HCT116 (cell line): ENCODE results near the gene CD99. TPM values are rescaled to one million over a fixed set of nuclear protein-coding genes. Genes with fewer than 3 reads are reported as not detected.

ENCODE experiments used
- ATAC-seq: fragments of 200-7000 bp; cut with Tn5 transposase; 2 replicates; pipeline ENCODE4 v1.9.1; 2020; ENCODE audit warnings: mild to moderate bottlenecking, moderate library complexity
- BruUV-seq: library from RNA; stranded (reverse); fragments of 400-500 nt; replicated peaks from 2 replicates; lab custom pipeline; 2021; lab: Mats Ljungman, UMichigan
- CTCF ChIA-PET: fragments of 300-600 bp; sonication (Branson Sonifier 250); formaldehyde crosslinking; loops from one replicate; lab custom pipeline; 2021; ENCODE audit warnings: antibody characterized with exemption; lab: Charles Lee
- POLR2A ChIA-PET: fragments of 300-600, 350-600 bp; sonication (Branson Sonifier 250); formaldehyde crosslinking; loops from one replicate; lab custom pipeline; 2021; ENCODE audit warnings: antibody characterized with exemption; lab: Charles Lee
- RAD21 ChIA-PET, 2 experiments: fragments of 300-600 bp; sonication (Branson Sonifier 250); formaldehyde crosslinking; loops; one replicate each; lab custom pipeline; 2023; ENCODE audit warnings: low total read pairs in 2 of 2; ENCODE audit not compliant: uncharacterized antibody in 2 of 2, unreplicated experiment in 2 of 2, low non-redundant PET in 1 of 2; lab: Charles Lee
- DNase-seq: peaks from one replicate; pipeline ENCODE4 v3.0.0-alpha.2; 2010; ENCODE audit warnings: low read depth, low spot score
- H2AFZ ChIP-seq: fragments of 200-600 bp; shearing (Covaris generic), sonication (generic); 2 replicates; pipeline ENCODE4 v1.6.1; 2017; ENCODE audit warnings: low read depth, mixed run types, mixed read lengths, antibody characterized with exemption, low read length; ENCODE audit not compliant: poor library complexity, severe bottlenecking
- H3K27ac ChIP-seq: 2 replicates; pipeline ENCODE4 v1.5.1; 2012; ENCODE audit warnings: low read depth, low read length
- H3K27me3 ChIP-seq: fragments of 200-600 bp; sonication (generic); 2 replicates; pipeline ENCODE4 v1.6.1; 2016; ENCODE audit warnings: mixed run types, low read length, mixed read lengths; ENCODE audit not compliant: insufficient read depth
- H3K36me3 ChIP-seq, 2 experiments: fragments of 200-500 bp in 1 of 2; fragments of 200-600 bp in 1 of 2; sonication (Bioruptor generic) in 1 of 2; sonication (generic) in 1 of 2; 2 replicates each; pipeline versions ENCODE4 v1.5.1 to v1.6.1; 2014 to 2016; ENCODE audit warnings: low read length in 2 of 2, inconsistent platforms in 1 of 2, mixed read lengths in 1 of 2, mixed run types in 1 of 2; ENCODE audit not compliant: insufficient read depth in 2 of 2, control insufficient read depth in 1 of 2
- H3K4me1 ChIP-seq, 2 experiments: fragments of 200-600 bp in 1 of 2; sonication (generic) in 1 of 2; 2 replicates each; pipeline versions ENCODE4 v1.5.1 to v1.6.1; 2012 to 2017; ENCODE audit warnings: low read length in 2 of 2, inconsistent platforms in 1 of 2, mild to moderate bottlenecking in 1 of 2, mixed read lengths in 1 of 2, mixed run types in 1 of 2, moderate library complexity in 1 of 2; ENCODE audit not compliant: insufficient read depth in 2 of 2, control insufficient read depth in 1 of 2
- H3K4me2 ChIP-seq: fragments of 200-600 bp; sonication (generic); 2 replicates; pipeline ENCODE4 v1.6.1; 2017; ENCODE audit warnings: mixed run types, low read length, mixed read lengths
- H3K4me3 ChIP-seq, 2 experiments: fragments of 200-600 bp in 1 of 2; sonication (generic) in 1 of 2; replicated peaks in 1 of 2; 2 replicates each; pipeline ENCODE4 v1.5.1; 2011 to 2016; ENCODE audit warnings: low read length in 2 of 2, control low read depth in 1 of 2, low read depth in 1 of 2, mild to moderate bottlenecking in 1 of 2, mixed read lengths in 1 of 2, mixed run types in 1 of 2
- H3K79me2 ChIP-seq: fragments of 200-600 bp; sonication (generic); 2 replicates; pipeline ENCODE4 v1.6.1; 2017; ENCODE audit warnings: mild to moderate bottlenecking, mixed run types, low read length, moderate library complexity, mixed read lengths; ENCODE audit not compliant: insufficient read depth
- H3K9ac ChIP-seq: fragments of 200-600 bp; sonication (generic); 2 replicates; pipeline ENCODE4 v1.6.1; 2016; ENCODE audit warnings: low read length, mixed read lengths
- H3K9me2 ChIP-seq: fragments of 200-600 bp; sonication (generic), shearing (Covaris generic); 2 replicates; pipeline ENCODE4 v1.6.1; 2017; ENCODE audit warnings: mixed run types, mild to moderate bottlenecking, moderate library complexity; ENCODE audit not compliant: insufficient read depth
- H3K9me3 ChIP-seq, 2 experiments: fragments of 200-500 bp in 1 of 2; fragments of 200-600 bp in 1 of 2; sonication (Bioruptor generic) in 1 of 2; sonication (generic) in 1 of 2; 2 replicates each; pipeline ENCODE4 v1.6.1; 2014 to 2017; ENCODE audit warnings: low read length in 2 of 2, mixed read lengths in 2 of 2, inconsistent platforms in 1 of 2, low read depth in 1 of 2, mild to moderate bottlenecking in 1 of 2, mixed run types in 1 of 2, moderate library complexity in 1 of 2; ENCODE audit not compliant: control insufficient read depth in 1 of 2, insufficient read depth in 1 of 2
- H4K20me1 ChIP-seq: fragments of 200-600 bp; sonication (generic), shearing (Covaris generic); 2 replicates; pipeline ENCODE4 v1.6.1; 2017; ENCODE audit warnings: mixed run types, mild to moderate bottlenecking, moderate library complexity; ENCODE audit not compliant: insufficient read depth
- CBX3 ChIP-seq: IDR thresholded peaks from 2 replicates; pipeline ENCODE4 v1.6.1; 2012; ENCODE audit warnings: low read depth
- CTCF ChIP-seq, 3 experiments: fragments of 200-600 bp in 1 of 3; sonication (generic) in 1 of 3; IDR thresholded peaks in 2 of 3; conservative IDR thresholded peaks in 1 of 3; 2 replicates each; pipeline ENCODE4 v1.5.1; 2012 to 2017; ENCODE audit warnings: low read depth in 2 of 3, low read length in 2 of 3, antibody characterized with exemption in 1 of 3, borderline replicate concordance in 1 of 3, control low read depth in 1 of 3, mild to moderate bottlenecking in 1 of 3, mixed read lengths in 1 of 3, mixed run types in 1 of 3, moderate library complexity in 1 of 3; ENCODE audit not compliant: insufficient read depth in 1 of 3
- EGR1 ChIP-seq: IDR thresholded peaks from 2 replicates; pipeline ENCODE4 v1.6.1; 2012; ENCODE audit warnings: low read depth
- EZH2 ChIP-seq: fragments of 200-600 bp; sonication (generic); IDR thresholded peaks from 2 replicates; pipeline ENCODE4 v1.6.1; 2017; ENCODE audit warnings: antibody characterized with exemption, mixed run types
- EZH2phosphoT487 ChIP-seq: fragments of 200-600 bp; IDR thresholded peaks from 2 replicates; pipeline ENCODE4 v1.6.1; 2018; ENCODE audit warnings: antibody characterized with exemption, borderline replicate concordance
- MAX ChIP-seq: IDR thresholded peaks from 2 replicates; pipeline ENCODE4 v1.6.1; 2012
- POLR2A ChIP-seq: IDR thresholded peaks from 2 replicates; pipeline ENCODE4 v1.7.0; 2011; ENCODE audit warnings: borderline replicate concordance; ENCODE audit not compliant: insufficient read depth, insufficient read length; ENCODE audit errors: extremely low read depth
- SIN3A ChIP-seq: IDR thresholded peaks from 2 replicates; pipeline ENCODE4 v1.6.1; 2012; ENCODE audit warnings: low read depth
- SRF ChIP-seq: IDR thresholded peaks from 2 replicates; pipeline ENCODE4 v1.6.1; 2012; ENCODE audit warnings: low read depth
- TCF7L2 ChIP-seq: IDR thresholded peaks from 2 replicates; pipeline ENCODE4 v1.7.0; 2011; ENCODE audit warnings: borderline replicate concordance, inconsistent platforms; ENCODE audit not compliant: insufficient read depth, insufficient read length; ENCODE audit errors: extremely low read depth
- YY1 ChIP-seq: IDR thresholded peaks from 2 replicates; pipeline ENCODE4 v1.6.1; 2011; ENCODE audit warnings: low read length, low read depth, moderate library complexity, mild to moderate bottlenecking; ENCODE audit not compliant: insufficient replicate concordance; ENCODE audit errors: extremely low read depth
- ZFX ChIP-seq: fragments of 450-650 bp; IDR thresholded peaks from 2 replicates; pipeline ENCODE4 v1.6.1; 2017
- ZNF274 ChIP-seq: fragments of 200-500 bp; sonication (Bioruptor generic); IDR thresholded peaks from 2 replicates; pipeline ENCODE4 v1.6.1; 2014; ENCODE audit warnings: mild to moderate bottlenecking, low read depth, low read length, inconsistent platforms
- intact Hi-C: fragments of 100-400 bp; cut with micrococcal nuclease; formaldehyde crosslinking; loops from 2 replicates; pipeline ENCODE4 v1.10.0; 2022
- total RNA-seq: library from RNA; stranded (reverse); gene quantifications from one replicate; pipeline ENCODE4 v1.2.1, GENCODE V29; 2021; ENCODE audit not compliant: unreplicated experiment

The CD99 gene
- total RNA-seq, 1 experiment from 2014 or later: 59.6 TPM

- Histone ChIP-seq H3K4me2 (peak overlapping the region; percentile 89), H3K9me2 (no peaks in the 10 kb centered on the region), H3K4me1 (peaks cover 0 to 27% of the 10 kb centered on the region in 2 experiments; a peak in 2 of 4 replicates), H3K27ac (peak overlapping the region; percentile 53; the same call in 1 of the 2 replicates), H3K9me3 (no peaks in the 10 kb centered on the region), H3K4me3 (peak overlapping the region; percentile 72 to 75), H3K79me2 (peaks cover 39% of the 10 kb centered on the region), H4K20me1 (no peaks in the 10 kb centered on the region), H3K36me3 (no peaks in the 10 kb centered on the region), H3K27me3 (no peaks in the 10 kb centered on the region)
- RAD21 ChIA-PET: no interaction called here
- ATAC-seq: peak; percentile 43
- no peak for DNase-seq
- CTCF ChIA-PET: no interaction called here
- intact Hi-C loops: no loop called here
- no peak for TF ChIP-seq ZNF274
- peak; percentile 31; the same call in 1 of the 2 replicates for TF ChIP-seq ZFX
- TF ChIP-seq, all 23 proteins: peak for 1
- POLR2A ChIA-PET: no interaction called here
- H2AFZ ChIP-seq: no peak overlapping the region
- H3K9ac ChIP-seq: peak overlapping the region; percentile 82
- BruUV-seq: TSS peak; percentile 70
These were observed 587 bp downstream of the CD99 start for GRCh38 chrX:2691543-2692220.

- TF ChIP-seq CBX3 (no peak), POLR2A (no peak), TCF7L2 (no peak), SRF (no peak), ZNF274 (no peak), EZH2phosphoT487 (no peak), EGR1 (no peak), CTCF (IDR thresholded peaks at IDR 0.05 in 2 of 3, conservative IDR thresholded peaks at IDR 0.05 in 1 of 3; ENCODE audit: borderline replicate concordance in 1 of 3, insufficient read depth in 1 of 3, low read depth in 2 of 3, low read length in 2 of 3) (no peak), MAX (no peak), SIN3A (no peak), YY1 (no peak), EZH2 (no peak)
- peak overlapping the region; percentile 72 to 75 for H3K4me3 ChIP-seq
- peaks cover 0 to 35% of the 10 kb centered on the region in 2 experiments; a peak in 2 of 4 replicates for H3K4me1 ChIP-seq
- intact Hi-C loops: no loop called here
- BruUV-seq: no TSS peak
- peak overlapping the region; percentile 89 for H3K4me2 ChIP-seq
- ATAC-seq (no peak), DNase-seq (no peak)
- ChIA-PET RAD21 (no interaction called here), CTCF (no interaction called here), POLR2A (no interaction called here)
- no peaks in the 10 kb centered on the region for H4K20me1 ChIP-seq
- H3K9ac ChIP-seq: peak overlapping the region; percentile 82
- peaks cover 42% of the 10 kb centered on the region for H3K79me2 ChIP-seq
- H2AFZ ChIP-seq: no peak overlapping the region
- H3K36me3 ChIP-seq: no peaks in the 10 kb centered on the region
- H3K27ac ChIP-seq: no peak overlapping the region
- no peaks in the 10 kb centered on the region for H3K9me3 ChIP-seq
- H3K27me3 ChIP-seq: no peaks in the 10 kb centered on the region
- no peaks in the 10 kb centered on the region for H3K9me2 ChIP-seq
These were observed 1.4 kb downstream of the CD99 start for GRCh38 chrX:2692221-2693112.
